ENCODE results near the gene ACVR1B. TPM values are rescaled to one million over a fixed set of nuclear protein-coding genes. Genes with fewer than 3 reads are reported as not detected.

ACVR1B gene
- total and polyA plus RNA-seq, 2 donors (not counting 3 experiments of a cell fraction or from before 2014, with no cell fraction given): 29.0 to 33.7 TPM

GRCh38 chr12:51961834-51962233 lies 10.3 kb downstream of the ACVR1B start:
- POLR2A ChIA-PET: interaction anchor here (0.7 kb wide), 1 partner anchor 36 kb away, joined by 9 read pairs; no protein-coding TSS in a partner anchor
- H3K9ac ChIP-seq (replicated peaks; ENCODE audit: extremely low read depth, insufficient read depth, low read length): no peak overlapping the region
- TF ChIP-seq FOS (IDR thresholded peaks at IDR 0.05; ENCODE audit: borderline replicate concordance, insufficient read depth, low read length) (no peak), MAX (IDR thresholded peaks at IDR 0.05; ENCODE audit: insufficient read depth, insufficient read length) (no peak), POLR2A (IDR thresholded peaks at IDR 0.05; ENCODE audit: low read depth, low read length) (no peak), EZH2 (IDR thresholded peaks at IDR 0.05; ENCODE audit: borderline replicate concordance, low read depth, low read length, severe bottlenecking) (no peak), POLR2AphosphoS5 (IDR thresholded peaks at IDR 0.05; ENCODE audit: insufficient read depth, low read depth, low read length) (no peak), JUN (IDR thresholded peaks at IDR 0.05; ENCODE audit: borderline replicate concordance, insufficient read depth, insufficient read length, low read depth) (no peak), MYC (IDR thresholded peaks at IDR 0.05; ENCODE audit: low read depth, low read length) (no peak), GATA2 (IDR thresholded peaks at IDR 0.05; ENCODE audit: insufficient read depth, insufficient read length, low read depth, low read length) (no peak)
- TF ChIP-seq, protein P1, sequence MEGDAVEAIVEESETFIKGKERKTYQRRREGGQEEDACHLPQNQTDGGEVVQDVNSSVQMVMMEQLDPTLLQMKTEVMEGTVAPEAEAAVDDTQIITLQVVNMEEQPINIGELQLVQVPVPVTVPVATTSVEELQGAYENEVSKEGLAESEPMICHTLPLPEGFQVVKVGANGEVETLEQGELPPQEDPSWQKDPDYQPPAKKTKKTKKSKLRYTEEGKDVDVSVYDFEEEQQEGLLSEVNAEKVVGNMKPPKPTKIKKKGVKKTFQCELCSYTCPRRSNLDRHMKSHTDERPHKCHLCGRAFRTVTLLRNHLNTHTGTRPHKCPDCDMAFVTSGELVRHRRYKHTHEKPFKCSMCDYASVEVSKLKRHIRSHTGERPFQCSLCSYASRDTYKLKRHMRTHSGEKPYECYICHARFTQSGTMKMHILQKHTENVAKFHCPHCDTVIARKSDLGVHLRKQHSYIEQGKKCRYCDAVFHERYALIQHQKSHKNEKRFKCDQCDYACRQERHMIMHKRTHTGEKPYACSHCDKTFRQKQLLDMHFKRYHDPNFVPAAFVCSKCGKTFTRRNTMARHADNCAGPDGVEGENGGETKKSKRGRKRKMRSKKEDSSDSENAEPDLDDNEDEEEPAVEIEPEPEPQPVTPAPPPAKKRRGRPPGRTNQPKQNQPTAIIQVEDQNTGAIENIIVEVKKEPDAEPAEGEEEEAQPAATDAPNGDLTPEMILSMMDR (IDR thresholded peaks at IDR 0.05; ENCODE audit: extremely low read depth in 1 of 2, insufficient read depth in 1 of 2, low read depth in 1 of 2, low read length in 2 of 2): no peak

More at GRCh38 chr12:51961834-51962233, 10.3 kb downstream of the ACVR1B start:
- H3K27me3 ChIP-seq (ENCODE audit: control insufficient read depth in 2 of 2, insufficient read depth in 2 of 2, low read length in 2 of 2): no peaks in the 10 kb centered on the region
- CTCF ChIA-PET: interaction anchor here (0.8 to 2.8 kb wide), 9 partner anchors 9 to 52 kb away, joined by 3 to 36 read pairs (median 5); no protein-coding TSS in a partner anchor
- H3K9me3 ChIP-seq (replicated peaks; ENCODE audit: control insufficient read depth, insufficient read depth, low read length): no peaks in the 10 kb centered on the region
- intact Hi-C loops (cut with micrococcal nuclease): loop anchor here (1.0 kb wide), 1 partner anchor 8 kb away; no protein-coding TSS in a partner anchor
- H3K79me2 ChIP-seq (ENCODE audit: control insufficient read depth, insufficient read depth, low read length): peaks cover 99% of the 10 kb centered on the region
- peaks cover 7% of the 10 kb centered on the region for H4K20me1 ChIP-seq (replicated peaks; ENCODE audit: control insufficient read depth, extremely low read depth, insufficient read depth, low read length)
- peak; percentile 53 for DNase-seq (ENCODE audit: low read depth, low spot score)
- peaks cover 0 to 4% of the 10 kb centered on the region in 2 experiments for H3K36me3 ChIP-seq (ENCODE audit: control insufficient read depth in 2 of 2, extremely low read depth in 1 of 2, insufficient read depth in 2 of 2, low read length in 2 of 2)
- no peak overlapping the region for H3K4me2 ChIP-seq (ENCODE audit: insufficient read depth, low read length)
- no peak overlapping the region for H3K27ac ChIP-seq (ENCODE audit: insufficient read depth, low read depth, low read length)
- BruUV-seq (replicated peaks): no TSS peak
- H3K4me3 ChIP-seq (replicated peaks in 1 of 3; ENCODE audit: insufficient read depth in 1 of 3, low read depth in 1 of 3, low read length in 3 of 3): no peak overlapping the region
- no peaks in the 10 kb centered on the region for H3K9me1 ChIP-seq (replicated peaks; ENCODE audit: control insufficient read depth, extremely low read depth, insufficient read depth, low read length)
- FAIRE-seq: peak; percentile 73
- dilution Hi-C loops (cut with MboI; ENCODE audit: extremely low pct_ligation_motif_present, low sequenced_read_pairs): no loop called here
- no peak overlapping the region for H2AFZ ChIP-seq (ENCODE audit: low read depth, low read length)
- H3K4me1 ChIP-seq (ENCODE audit: control insufficient read depth, extremely low read depth, insufficient read depth, low read length): peaks cover 29% of the 10 kb centered on the region
